ENCODE measurements around the gene PNLIPRP2.

- TF ChIP-seq, protein P1, sequence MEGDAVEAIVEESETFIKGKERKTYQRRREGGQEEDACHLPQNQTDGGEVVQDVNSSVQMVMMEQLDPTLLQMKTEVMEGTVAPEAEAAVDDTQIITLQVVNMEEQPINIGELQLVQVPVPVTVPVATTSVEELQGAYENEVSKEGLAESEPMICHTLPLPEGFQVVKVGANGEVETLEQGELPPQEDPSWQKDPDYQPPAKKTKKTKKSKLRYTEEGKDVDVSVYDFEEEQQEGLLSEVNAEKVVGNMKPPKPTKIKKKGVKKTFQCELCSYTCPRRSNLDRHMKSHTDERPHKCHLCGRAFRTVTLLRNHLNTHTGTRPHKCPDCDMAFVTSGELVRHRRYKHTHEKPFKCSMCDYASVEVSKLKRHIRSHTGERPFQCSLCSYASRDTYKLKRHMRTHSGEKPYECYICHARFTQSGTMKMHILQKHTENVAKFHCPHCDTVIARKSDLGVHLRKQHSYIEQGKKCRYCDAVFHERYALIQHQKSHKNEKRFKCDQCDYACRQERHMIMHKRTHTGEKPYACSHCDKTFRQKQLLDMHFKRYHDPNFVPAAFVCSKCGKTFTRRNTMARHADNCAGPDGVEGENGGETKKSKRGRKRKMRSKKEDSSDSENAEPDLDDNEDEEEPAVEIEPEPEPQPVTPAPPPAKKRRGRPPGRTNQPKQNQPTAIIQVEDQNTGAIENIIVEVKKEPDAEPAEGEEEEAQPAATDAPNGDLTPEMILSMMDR (IDR thresholded peaks at IDR 0.05; ENCODE audit: insufficient read depth, low read depth, low read length) = no peak
- no peak for TF ChIP-seq EZH2 (IDR thresholded peaks at IDR 0.05; ENCODE audit: insufficient read depth, low read length)
Observed at GRCh38 chr10:116631871-116632295, 11.1 kb downstream of the PNLIPRP2 start.
